ENCODE measurements around the gene EIF4G3. TPM values are rescaled to one million over a fixed set of nuclear protein-coding genes. Genes with fewer than 3 reads are reported as not detected.
A peak's percentile ranks its signal among the peaks of the same experiment; 100 is the strongest.

The EIF4G3 gene
- total RNA-seq, 1 experiment from 2014 or later, result 72.0 TPM

- H3K23ac ChIP-seq (ENCODE audit: insufficient read length, low read depth, low read length), result no peak overlapping the region
- no peaks in the 10 kb centered on the region for H3K9me3 Mint-ChIP-seq
- no peaks in the 10 kb centered on the region for H3K23me2 ChIP-seq (ENCODE audit: insufficient read length, low read depth, low read length, poor library complexity, severe bottlenecking)
- H3K14ac ChIP-seq (ENCODE audit: insufficient read depth, low read length), result no peak overlapping the region
- no peaks in the 10 kb centered on the region for H3K27me3 ChIP-seq (ENCODE audit: insufficient read depth, low read length)
- H2BK120ac ChIP-seq (ENCODE audit: low read depth, low read length, poor library complexity, severe bottlenecking), result no peak overlapping the region
- H2BK15ac ChIP-seq (ENCODE audit: low read depth, low read length), result no peak overlapping the region
- H4K91ac ChIP-seq (ENCODE audit: insufficient read length, low read depth, low read length), result no peak overlapping the region
- no CpG with 5 or more reads among the region's 3 CpGs for WGBS (ENCODE audit: extremely low coverage, insufficient read length, low lambda C conversion rate)
- H3K9me3 ChIP-seq (ENCODE audit: control insufficient read depth, low read depth, low read length), result no peaks in the 10 kb centered on the region
- H3K4me1 ChIP-seq (ENCODE audit: insufficient read depth, low read length), result no peaks in the 10 kb centered on the region; the same call in 1 of the 2 replicates
- no peak overlapping the region for H2AFZ ChIP-seq (ENCODE audit: low read length)
- no peak overlapping the region for H2AK5ac ChIP-seq (ENCODE audit: insufficient read length, low read length)
- H3K27ac ChIP-seq (ENCODE audit: insufficient read length, low read depth, low read length), result no peak overlapping the region
- no peak for TF ChIP-seq CTCF (conservative IDR thresholded peaks at IDR 0.05)
- no peak overlapping the region for H3K4ac ChIP-seq (ENCODE audit: low read depth, low read length)
- H3K4me3 Mint-ChIP-seq, result no peak overlapping the region
- H4K8ac ChIP-seq (replicated peaks; ENCODE audit: insufficient read length, low read depth, low read length), result no peak overlapping the region
- no peak overlapping the region for H2BK5ac ChIP-seq (ENCODE audit: insufficient read length, low read length)
- H3K79me2 ChIP-seq (ENCODE audit: insufficient read depth, low read length), result no peaks in the 10 kb centered on the region
- H3T11ph ChIP-seq (ENCODE audit: low read length), result no peak overlapping the region
- no peak overlapping the region for H3K9ac ChIP-seq (ENCODE audit: extremely low read depth, insufficient read length, low read length)
- H3K4me2 ChIP-seq (ENCODE audit: insufficient read depth, insufficient read length, low read length), result no peak overlapping the region
- H4K20me1 ChIP-seq (ENCODE audit: control insufficient read depth, insufficient read depth, insufficient read length), result no peaks in the 10 kb centered on the region
- no peak overlapping the region for H4K5ac ChIP-seq (ENCODE audit: insufficient read length, low read depth, low read length)
- peaks cover 4% of the 10 kb centered on the region for H3K79me1 ChIP-seq (ENCODE audit: insufficient read depth, low read depth, low read length, poor library complexity, severe bottlenecking)
- peaks cover 45 to 95% (median 85%) of the 10 kb centered on the region in 3 experiments; a peak in 6 of 7 replicates for H3K36me3 Mint-ChIP-seq (ENCODE audit: insufficient read depth in 1 of 3, low read depth in 3 of 3)
- no peak overlapping the region for H3K56ac ChIP-seq (ENCODE audit: insufficient read length, low read depth, low read length)
- peak overlapping the region in 1 of 3 experiments; percentile 80; a peak in 1 of 7 replicates for H3K27ac Mint-ChIP-seq
- no peak overlapping the region for H2BK20ac ChIP-seq (ENCODE audit: low read depth, low read length, poor library complexity, severe bottlenecking)
- H3K4me1 Mint-ChIP-seq, result peaks cover 16 to 20% of the 10 kb centered on the region in 2 experiments
- H3K27me3 Mint-ChIP-seq (ENCODE audit: low read depth), result no peaks in the 10 kb centered on the region
- H3K18ac ChIP-seq (ENCODE audit: insufficient read length, low read depth, low read length), result no peak overlapping the region
- no peak overlapping the region for H2BK12ac ChIP-seq (ENCODE audit: insufficient read length, low read depth, low read length)
- DNase-seq, result no peak
Measured at GRCh38 chr1:20763417-20763816, 413.3 kb downstream of the EIF4G3 start.
